Measurements from ENCODE around the gene FGD5.

Gene FGD5, protein sequence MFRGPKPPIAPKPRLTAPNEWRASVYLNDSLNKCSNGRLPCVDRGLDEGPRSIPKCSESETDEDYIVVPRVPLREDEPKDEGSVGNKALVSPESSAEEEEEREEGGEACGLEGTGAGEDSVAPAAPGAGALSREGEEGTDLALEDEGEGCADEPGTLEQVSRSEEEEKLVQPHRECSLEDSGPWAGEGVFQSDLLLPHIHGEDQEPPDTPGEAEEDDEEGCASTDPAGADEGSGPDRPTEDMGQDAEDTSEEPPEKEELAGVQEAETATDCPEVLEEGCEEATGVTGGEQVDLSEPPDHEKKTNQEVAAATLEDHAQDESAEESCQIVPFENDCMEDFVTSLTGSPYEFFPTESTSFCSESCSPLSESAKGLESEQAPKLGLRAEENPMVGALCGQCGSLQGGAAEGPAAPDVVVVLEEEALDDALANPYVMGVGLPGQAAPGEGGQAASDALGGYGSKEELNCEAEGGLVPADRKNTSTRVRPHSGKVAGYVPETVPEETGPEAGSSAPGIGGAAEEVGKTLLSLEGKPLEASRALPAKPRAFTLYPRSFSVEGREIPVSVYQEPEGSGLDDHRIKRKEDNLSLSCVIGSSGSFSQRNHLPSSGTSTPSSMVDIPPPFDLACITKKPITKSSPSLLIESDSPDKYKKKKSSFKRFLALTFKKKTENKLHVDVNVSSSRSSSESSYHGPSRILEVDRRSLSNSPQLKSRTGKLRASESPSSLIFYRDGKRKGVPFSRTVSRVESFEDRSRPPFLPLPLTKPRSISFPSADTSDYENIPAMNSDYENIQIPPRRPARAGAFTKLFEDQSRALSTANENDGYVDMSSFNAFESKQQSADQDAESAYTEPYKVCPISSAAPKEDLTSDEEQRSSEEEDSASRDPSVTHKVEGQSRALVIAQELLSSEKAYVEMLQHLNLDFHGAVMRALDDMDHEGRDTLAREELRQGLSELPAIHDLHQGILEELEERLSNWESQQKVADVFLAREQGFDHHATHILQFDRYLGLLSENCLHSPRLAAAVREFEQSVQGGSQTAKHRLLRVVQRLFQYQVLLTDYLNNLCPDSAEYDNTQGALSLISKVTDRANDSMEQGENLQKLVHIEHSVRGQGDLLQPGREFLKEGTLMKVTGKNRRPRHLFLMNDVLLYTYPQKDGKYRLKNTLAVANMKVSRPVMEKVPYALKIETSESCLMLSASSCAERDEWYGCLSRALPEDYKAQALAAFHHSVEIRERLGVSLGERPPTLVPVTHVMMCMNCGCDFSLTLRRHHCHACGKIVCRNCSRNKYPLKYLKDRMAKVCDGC (N-terminal part only)
- total RNA-seq: 0 to 0.07 reads per million in 2 donors

DNA sequence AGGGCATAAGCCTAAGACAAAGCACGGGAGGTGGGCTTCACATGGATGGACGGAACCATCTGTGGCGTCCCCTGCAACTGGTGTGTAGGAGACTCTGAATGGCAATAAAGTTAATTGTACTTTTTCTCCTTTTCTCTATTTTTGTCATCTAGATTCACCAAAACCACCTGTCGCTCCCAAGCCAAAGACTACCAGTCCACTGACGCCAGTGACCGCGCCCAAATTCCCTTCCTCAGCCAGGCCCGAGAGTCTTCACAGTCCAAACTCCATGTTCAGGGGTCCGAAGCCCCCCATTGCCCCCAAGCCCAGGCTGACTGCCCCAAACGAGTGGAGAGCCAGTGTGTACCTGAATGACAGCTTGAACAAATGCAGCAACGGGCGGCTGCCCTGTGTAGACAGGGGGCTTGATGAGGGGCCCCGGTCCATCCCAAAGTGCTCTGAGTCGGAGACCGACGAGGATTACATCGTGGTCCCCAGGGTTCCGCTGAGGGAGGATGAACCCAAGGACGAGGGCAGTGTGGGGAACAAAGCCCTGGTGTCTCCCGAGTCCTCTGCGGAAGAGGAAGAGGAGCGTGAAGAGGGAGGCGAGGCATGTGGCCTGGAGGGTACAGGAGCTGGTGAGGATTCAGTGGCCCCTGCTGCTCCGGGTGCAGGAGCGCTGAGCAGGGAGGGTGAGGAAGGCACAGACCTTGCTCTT, at the start of gene FGD5:
Gene FGD5, plus strand, starts transcription at position 159 of the 697 bp plus-strand sequence. Its CDS starts 110 bp downstream, at position 269.
- DNase-seq: no peak

DNA sequence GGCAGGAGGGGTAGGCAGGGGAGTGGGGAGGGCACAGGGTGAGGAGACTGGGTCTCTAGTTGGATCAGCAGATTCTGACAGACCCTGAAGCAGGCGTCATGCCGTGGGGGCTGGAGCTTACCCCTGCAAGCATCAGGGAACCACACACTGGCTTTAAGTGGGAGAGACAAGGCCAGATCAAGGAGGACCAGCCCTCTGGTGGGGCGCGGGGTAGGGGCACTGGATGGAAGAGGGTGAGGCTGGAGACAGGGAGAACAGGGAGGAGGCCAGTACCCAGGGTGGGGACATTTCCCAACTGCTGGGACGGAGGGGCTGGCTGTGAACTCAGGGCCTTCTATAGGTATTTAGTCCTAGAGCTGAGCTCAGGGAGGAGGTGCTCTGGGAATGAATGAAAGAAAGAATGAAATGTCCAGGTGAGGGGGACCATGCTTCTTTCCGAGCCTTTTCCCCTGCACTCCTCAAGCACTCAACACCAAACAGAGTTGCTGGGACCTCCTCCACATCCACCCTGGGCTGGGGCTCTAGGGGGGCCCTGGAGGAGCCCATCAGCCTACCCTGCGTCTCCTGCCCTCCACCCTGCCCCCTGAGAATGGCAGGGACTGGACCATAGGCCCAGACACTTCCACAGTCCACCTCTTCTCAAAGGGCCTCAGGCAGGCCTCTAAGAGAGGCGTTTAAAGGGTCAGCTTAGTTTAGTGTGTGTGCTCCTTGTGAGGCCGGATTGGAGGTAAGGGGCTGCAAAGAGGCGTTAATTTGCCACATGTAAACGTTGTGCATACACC, 49.0 kb upstream of the FGD5 start:
- DNase-seq: no peak

DNA sequence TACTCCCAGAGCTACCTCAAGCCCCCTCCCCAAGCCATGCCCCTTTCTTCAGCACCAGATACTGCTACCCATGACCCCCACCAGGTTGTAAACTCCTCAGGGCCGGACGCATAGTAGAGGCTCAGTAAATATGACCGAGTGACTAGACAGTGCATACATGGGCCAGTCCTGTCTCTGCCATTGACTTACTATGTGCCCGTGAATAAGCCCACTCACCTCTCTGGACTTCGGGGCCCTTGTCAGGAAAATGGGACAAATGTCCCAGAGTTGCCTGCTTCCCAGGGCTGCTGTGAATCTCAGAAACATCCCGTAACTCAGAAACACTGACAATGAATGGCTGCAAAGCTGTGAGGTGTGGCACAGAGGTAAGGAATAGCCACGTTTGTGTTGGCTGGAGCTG, 48.2 kb upstream of the FGD5 start:
- no peak for DNase-seq

DNA sequence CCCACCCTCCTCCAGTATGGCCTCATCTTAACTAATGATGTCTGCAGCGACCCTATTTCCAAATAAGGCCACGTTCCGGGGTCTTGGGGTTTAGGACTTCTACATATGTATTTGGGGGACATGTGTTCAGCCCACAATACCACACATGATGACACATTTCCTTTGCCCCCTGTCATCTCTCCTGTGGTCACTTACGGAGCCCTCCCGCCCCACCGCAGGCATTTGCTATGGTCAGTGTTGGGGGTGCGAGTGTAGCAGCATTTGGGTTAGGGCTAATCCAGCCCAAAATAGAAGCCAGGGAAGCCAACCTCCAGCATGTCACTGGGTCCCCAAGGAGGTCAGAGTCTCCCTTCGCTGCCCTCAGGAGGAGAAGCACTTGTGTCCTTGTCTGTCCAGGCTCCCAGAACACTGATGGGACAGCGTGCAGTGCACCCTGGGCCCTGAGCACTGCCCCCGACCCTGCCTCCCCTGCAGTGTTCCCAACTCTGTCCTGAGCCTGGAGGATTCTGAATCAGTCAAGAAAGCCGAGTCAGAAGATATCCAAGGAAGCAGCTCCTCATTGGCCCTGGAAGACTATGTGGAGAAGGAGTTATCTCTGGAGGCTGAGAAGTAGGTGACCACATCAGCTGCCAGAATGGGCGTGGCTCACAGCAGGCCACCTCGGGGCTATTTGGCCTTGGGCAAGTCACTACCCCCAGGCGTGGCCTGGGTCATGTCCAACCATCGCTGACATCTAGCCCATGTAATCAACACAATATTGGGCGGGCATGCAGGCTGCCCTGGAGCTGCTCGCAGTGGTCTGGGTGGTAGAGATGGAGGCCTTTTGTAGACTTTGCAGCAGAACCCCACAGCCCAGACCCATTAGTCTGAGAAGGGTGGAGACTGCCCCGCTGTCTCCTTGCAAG, 46.9 kb upstream of the FGD5 start:
- no peak for DNase-seq

DNA sequence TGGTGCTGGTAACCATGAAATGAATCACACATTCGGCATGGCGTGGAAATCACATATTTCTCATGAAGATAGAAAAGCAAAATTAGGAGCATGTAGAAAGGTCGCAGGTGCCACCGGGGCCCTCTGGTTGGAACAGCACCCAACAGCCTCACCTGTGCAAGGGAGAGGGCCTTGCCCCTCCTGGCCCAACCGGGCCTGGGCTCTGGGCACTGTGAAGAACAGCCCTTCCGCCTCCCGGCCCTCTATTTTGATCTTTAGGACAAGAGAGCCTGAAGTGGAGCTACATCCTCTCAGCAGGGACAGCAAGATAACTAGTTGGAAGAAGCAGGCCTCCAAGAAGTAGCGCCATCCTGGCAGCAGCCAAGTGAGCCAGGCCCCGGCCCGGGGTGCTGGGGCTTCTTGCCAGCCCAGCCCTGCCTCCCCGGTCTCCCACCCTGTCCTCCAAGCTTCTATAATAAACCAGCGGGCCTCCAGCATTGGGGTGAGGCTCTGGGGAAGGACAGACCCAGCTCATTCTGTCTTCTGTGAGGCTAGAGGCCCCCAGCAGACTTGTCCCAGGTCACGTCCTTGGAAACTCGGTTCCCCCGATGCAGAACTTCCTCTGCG, 46.1 kb upstream of the FGD5 start:
- no peak for DNase-seq

DNA sequence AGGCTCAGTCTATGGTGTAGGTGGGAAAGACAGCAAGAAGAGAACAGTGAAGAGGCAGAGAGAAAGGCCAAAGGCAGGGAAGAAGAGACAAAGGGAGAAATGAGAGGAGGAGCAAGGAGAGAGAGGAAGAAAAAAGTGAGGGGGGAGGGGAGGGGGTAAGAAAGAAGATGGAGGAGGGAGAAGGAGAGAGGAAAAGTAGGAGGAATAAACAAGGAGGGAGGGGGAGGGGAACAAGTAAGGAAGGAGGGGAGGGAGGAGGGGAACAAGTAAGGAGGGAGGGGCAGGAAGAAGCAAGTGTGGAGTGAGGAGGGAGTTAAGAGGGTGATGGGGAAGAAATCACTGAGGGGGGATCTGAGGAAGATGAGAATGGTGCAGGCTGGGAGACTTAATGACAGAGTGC, 45.5 kb upstream of the FGD5 start:
- no peak for DNase-seq

DNA sequence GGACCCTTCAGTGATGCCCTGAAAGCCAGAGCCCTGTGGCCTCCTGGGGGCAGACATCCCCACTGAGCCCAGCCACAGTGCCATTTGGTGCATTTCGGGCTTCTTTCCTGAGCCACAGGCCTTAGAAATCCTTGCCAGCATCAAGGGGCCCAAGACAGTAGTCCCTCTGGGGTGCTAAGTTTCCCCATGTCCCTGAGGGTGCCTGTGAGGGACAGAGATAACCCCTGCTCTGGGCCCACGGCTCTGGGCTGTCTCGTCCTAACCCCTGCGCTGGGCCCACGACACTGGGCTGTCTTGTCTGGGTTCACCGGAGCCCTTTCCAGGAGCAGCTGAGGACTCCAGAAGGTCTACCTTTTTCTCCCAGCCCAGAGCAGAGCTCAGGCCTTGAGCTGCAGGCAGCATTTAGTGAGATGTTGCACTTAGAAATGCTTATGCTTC, 45.1 kb upstream of the FGD5 start:
- DNase-seq: no peak

DNA sequence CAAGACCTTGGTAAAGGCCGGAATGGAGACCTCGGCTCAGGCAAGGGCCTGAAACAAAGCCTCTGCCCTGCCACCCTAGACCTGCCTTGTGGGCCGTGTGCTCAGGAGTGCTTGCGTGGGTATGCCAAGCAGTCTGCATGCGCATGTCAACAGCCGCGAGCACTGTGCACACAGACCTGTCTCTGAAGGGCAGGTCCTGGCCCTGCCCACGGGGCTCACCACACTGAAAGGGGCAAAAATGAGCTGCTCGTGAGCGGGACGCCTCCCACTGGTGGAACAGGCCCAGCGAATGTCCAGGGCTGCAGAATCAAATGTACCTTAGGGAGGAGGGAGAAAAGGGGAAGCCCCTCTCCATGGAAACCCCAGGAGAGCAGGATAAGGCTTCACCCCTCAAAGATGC, 44.3 kb upstream of the FGD5 start:
- no peak for DNase-seq

DNA sequence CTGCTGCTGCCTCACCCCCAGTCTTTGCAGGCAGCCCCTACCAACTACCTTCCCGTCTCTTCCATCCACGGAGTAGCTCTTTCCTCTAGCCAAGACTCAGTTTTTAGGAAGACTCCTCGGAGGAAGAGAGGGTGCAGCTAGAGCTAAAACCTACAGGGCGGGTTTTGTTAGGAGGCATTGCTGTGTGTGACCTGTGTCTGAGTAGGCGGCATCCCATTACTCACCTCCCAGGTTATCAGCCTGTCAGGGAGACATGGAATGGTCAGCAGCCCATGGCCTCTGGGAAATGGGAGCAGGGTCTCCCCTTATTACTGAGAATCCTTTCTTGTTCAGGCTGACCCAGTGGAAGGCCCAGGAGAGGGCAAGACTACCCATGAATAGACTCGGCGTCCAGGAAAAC, 43.8 kb upstream of the FGD5 start:
- DNase-seq: no peak

DNA sequence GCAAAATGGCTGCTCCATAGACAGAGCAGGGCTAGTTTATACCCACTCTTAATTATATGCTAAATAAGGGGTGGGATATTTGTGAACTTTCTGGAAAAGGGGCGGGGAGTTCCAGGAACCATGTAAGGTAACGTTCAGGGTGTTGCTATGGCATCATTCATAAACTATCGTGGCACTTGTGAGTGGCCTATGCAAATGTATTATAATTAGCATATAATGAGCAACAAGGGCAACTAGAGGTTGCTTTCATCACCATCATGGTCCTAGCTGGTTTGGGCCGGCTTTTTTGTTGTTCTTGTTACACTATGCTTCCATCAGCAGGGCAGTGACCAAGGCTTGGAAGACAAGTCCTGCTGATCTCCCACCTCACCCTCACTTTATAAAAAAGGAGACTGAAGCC, 43.2 kb upstream of the FGD5 start:
- no peak for DNase-seq

DNA sequence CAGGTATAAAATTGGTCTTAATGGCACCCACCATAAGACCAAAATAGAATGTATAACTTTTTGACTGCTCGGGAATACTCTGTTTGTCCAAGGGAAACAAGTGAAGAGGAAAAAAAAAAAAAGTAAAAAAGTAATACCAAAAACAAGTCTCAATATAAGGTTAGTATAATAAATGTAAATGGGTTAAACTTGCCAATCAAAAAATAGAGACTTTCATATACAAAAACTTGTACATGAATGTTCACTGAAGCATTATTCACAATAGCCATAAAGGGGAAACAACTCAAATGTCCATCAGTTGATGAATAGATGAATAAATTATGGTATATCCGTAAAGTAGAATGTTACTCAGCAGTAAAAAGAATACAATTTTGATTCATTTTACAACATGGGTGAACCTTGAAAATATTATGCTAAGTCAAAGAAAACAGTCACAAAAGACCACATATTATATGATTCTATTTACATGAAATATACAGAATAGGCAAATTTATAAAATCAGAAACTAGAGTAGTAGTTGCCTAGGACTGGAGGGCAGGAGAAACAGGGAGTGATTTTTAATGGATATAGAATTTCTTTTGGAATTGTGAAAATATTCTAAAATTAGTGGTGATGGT, 39.6 kb upstream of the FGD5 start:
- DNase-seq: no peak

DNA sequence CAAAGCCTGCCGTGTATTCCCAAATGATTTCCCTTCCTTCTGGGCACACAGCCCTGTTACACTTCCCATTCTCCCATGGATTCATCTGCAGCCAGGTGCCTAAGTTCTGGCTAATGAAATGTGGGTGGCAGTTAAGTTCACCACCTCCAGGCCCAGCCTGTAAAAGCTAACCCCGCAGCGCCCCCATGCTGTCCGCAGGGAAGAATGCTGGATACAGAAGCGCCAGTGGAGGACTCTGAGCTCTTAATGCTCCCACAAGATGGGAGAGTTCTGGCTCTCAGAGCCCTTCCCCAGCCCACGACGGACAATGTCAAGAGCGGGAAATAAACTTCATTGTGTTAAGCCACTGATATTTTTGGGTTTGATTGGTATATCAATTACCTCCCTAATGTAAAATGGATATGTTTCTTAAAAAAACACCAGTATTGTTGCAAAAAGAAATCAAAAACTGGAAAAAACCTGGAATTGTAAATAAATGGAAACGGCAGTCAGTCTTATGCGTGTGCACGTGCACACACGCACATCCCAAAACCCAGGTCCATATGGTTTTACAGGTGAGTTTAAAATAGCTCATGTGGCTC, 37.7 kb upstream of the FGD5 start:
- no peak for DNase-seq

DNA sequence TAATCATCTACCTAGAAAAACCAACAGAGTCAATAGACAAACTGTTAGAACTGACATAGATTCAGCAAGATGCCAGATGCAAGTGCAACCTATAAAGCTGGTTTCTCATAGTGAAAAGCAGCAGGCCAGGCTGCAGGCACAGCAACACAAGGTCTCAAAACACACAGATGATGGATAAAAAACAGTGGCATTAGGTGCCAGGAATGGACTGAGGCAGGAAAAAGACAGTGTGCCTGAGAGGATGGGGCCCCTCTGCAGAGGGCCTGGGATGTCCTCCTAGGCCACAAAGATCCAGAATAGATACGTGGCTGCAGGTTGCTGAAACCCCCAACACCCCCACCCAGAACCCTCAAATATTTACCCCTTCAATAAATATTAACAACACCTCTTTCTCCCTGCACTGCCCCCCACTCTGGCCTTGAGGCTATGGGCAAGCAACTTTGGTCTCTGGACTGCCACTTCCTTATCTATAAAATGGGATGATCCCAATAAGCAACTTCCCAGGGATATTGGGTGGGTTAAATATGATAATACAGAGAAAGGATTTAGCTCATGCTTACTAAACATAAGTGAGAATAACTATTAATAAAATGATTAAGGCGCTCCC, 35.2 kb upstream of the FGD5 start:
- DNase-seq: no peak

DNA sequence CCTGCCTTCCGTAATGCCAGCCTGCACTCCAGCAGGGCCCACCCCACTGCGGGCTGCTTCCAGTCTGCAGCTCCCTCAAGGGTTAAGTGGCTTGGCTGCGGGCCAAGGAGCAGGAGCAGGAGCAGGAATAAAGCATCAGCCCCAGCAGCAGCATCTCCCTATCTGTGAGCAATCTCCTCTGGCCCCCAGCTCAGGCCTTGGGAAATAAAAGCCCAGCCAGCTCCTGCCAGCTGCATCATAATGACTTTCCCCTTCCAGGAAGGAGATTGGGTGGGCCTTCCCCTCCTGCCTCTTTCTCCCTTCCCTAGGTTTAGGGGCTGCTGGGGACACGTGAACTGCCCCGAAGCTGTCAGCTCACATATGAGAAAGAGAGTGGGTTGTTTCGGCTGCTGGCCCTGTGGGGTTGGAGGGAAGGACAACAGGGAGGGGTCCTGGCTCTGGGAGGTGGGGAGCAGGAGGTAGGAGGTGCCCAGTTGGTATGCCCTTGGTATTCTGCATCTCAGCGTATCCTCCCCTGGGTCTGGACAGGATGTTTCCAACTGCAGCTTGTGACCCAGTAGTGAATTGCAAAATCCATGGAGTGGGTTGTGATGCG, 34.6 kb upstream of the FGD5 start:
- DNase-seq: no peak

DNA sequence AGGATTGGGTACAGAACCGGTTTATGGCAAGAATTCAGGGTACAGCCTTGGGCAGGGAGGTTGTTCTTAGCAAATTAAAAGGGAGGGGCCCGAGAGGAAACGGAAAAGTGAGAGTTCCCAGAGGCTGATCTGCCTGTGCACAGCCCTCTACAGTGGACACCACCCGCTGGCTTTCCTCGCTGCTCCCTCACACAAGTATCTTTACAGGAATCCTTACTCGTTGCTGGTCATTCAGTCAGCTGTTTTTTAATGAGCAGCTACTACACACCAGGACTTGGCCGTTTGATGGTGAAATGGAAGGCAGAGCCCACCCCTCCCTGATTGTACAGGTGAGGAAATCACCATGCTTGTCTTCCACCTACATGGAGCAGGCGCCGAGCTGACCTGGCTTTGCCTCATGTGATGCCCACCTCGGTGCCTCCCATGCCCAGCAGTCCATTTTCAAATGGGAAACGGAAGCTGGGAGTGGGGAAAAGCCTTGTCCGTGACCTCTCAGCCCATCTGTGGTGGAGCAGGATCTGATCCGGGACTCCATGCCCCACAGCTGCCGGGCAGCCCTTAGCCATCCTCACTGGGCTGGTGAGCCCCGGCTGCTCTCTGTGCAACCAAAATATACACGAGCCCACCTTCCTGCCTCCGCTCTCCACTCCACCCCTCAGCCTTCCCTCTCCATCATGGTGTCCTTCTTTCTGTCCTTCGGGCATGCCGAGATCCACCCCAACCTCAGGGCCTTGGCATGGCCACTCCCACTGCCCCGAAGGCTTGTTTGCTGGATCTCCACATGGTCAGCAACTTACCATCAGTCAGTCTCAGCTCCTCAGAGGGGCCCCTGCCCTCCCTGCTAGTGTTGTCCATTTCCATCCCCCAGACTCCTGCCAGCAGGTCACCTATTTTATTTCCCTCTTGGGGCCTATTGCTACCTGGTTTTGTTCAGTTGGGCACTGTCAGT, 33.3 kb upstream of the FGD5 start:
- no peak for DNase-seq

DNA sequence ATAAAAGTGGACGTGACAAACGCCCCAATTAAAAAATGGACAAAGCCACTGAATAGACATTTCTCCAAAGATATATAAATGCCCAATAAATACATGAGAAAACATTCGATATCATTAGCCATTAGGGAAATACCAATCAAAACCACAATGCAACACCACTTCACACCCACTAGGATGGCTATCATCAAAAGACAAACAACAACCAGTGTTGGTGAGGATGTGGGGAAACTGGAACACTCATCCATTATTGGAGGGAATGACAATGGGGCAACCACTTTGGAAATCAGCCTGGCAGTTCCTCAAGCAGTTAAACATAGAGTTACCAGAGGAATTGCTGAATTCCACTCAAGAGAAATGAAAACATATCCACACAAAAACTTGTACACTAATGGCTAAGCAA, 32.4 kb upstream of the FGD5 start:
- DNase-seq: no peak

DNA sequence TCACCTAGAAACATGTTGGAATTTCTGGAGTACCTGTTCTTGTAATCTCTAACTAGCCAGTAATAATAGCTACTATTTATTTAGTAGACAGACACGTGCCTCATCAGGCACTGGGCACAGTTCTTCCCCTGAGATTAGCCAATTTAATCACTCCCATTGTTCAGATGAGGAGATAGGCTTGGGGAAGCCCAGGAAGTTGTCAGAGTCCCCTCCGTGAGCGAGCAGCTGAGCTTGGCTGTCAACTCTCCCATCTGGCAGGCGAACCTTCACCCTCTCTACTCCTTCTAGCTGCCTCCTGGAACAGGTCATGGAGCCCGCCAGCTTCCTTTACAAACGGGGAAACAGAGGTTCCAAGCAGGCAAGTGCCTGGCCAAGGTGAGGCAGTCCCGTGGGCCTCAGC, 31.1 kb upstream of the FGD5 start:
- DNase-seq: no peak

Data from T-helper 9 cell (primary cell).